Endodermal cell (in vitro differentiated cells): Measurements from ENCODE around the gene KRAS. TPM values are rescaled to one million over a fixed set of nuclear protein-coding genes. Genes with fewer than 3 reads are reported as not detected.

Source experiments
- DNase-seq: peaks from one replicate; pipeline ENCODE4 v3.0.0-alpha.2; 2017
- H3K27ac ChIP-seq: 2 replicates; pipeline ENCODE4 v1.5.1; 2013; ENCODE audit warnings: mild to moderate bottlenecking, low read depth, low read length, moderate library complexity
- H3K27me3 ChIP-seq: 2 replicates; pipeline ENCODE4 v1.6.1; 2013; ENCODE audit warnings: mild to moderate bottlenecking, low read length, moderate library complexity; ENCODE audit not compliant: insufficient read depth, control insufficient read depth, poor library complexity, severe bottlenecking
- H3K36me3 ChIP-seq: 2 replicates; pipeline ENCODE4 v1.7.0; 2013; ENCODE audit warnings: mild to moderate bottlenecking, low read length, moderate library complexity; ENCODE audit not compliant: control insufficient read depth, insufficient read depth
- H3K4me1 ChIP-seq: one replicate; pipeline ENCODE4 v1.7.0; 2013; ENCODE audit warnings: low read length; ENCODE audit not compliant: control insufficient read depth, insufficient read depth
- H3K4me3 ChIP-seq: 2 replicates; pipeline ENCODE4 v1.5.1; 2013; ENCODE audit warnings: mild to moderate bottlenecking, low read length, moderate library complexity
- H3K9ac ChIP-seq: 2 replicates; pipeline ENCODE4 v1.6.1; 2013; ENCODE audit warnings: mild to moderate bottlenecking, low read length, moderate library complexity; ENCODE audit not compliant: poor library complexity, severe bottlenecking; ENCODE audit errors: extremely low read depth
- H3K9me3 ChIP-seq: 2 replicates; pipeline ENCODE4 v1.6.1; 2013; ENCODE audit warnings: mild to moderate bottlenecking, low read length, moderate library complexity; ENCODE audit not compliant: control insufficient read depth
- H3K27ac Mint-ChIP-seq: 2 replicates; pipeline ENCODE4 v1.8.0; 2020; ENCODE audit warnings: mixed read lengths
- H3K27me3 Mint-ChIP-seq: 2 replicates; pipeline ENCODE4 v1.8.0; 2021; ENCODE audit warnings: mild to moderate bottlenecking, mixed read lengths; ENCODE audit not compliant: insufficient read depth
- H3K36me3 Mint-ChIP-seq: 2 replicates; pipeline ENCODE4 v1.8.0; 2020; ENCODE audit warnings: low read depth, mixed read lengths
- H3K4me1 Mint-ChIP-seq: 2 replicates; pipeline ENCODE4 v1.8.0; 2020; ENCODE audit warnings: mixed read lengths
- H3K4me3 Mint-ChIP-seq: 2 replicates; pipeline ENCODE4 v1.8.0; 2020; ENCODE audit warnings: mild to moderate bottlenecking, moderate library complexity, mixed read lengths
- H3K9me3 Mint-ChIP-seq: 2 replicates; pipeline ENCODE4 v1.8.0; 2020; ENCODE audit warnings: mild to moderate bottlenecking, mixed read lengths
- WGBS, 2 experiments: methylation state at CpG; one replicate each; pipeline versions ENCODE4 v1.1.5 to v1.1.7; 2013; ENCODE audit warnings: missing lambda C conversion rate in 2 of 2, mixed read lengths in 1 of 2; ENCODE audit not compliant: insufficient coverage in 1 of 2, insufficient read length in 1 of 2; 5-methylcytosine and 5-hydroxymethylcytosine counted together
- total RNA-seq, 2 donors: library from RNA; stranded (reverse); fragmentation: NEBNext Ultra II Directional in 1 of 2; extraction: Animal tissue kit (Norgen Biotek cat#: 25700) in 1 of 2; gene quantifications; 2 replicates in 1 of 2; 3 replicates in 1 of 2; pipeline ENCODE4 v1.2.1, GENCODE V29; 2021
- TF ChIP-seq, protein P1 (sequence below): fragments of 200-600 bp; sonication (generic); conservative IDR thresholded peaks from 2 replicates; pipeline ENCODE4 v1.5.0; 2021; ENCODE audit warnings: antibody characterized with exemption, mild to moderate bottlenecking

Gene KRAS
- total RNA-seq, 2 donors from 2014 or later = 58.0 to 140 TPM

DNA sequence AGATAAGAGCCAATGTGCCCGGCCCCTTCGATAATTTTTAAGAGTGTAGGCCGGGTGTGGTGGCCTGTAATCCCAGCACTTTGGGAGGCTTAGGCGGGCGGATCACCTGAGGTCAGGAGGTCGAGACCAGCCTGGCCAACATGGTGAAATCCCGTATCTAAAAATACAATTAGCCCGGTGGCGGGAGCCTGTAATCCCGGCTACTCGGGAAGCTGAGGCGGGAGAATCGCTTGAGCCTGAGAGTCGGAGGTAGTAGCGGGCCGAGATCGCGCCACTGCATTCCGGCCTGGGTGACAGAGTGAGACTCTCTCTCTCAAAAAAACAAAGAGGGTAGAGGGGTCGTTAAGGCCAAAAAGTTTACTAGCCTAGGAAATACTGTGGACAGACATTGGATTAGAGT lies 2.6 kb downstream of the KRAS start:
- DNase-seq = no peak
- peaks cover 44% of the 10 kb centered on the region for H3K36me3 ChIP-seq
- H3K4me3 ChIP-seq = peak overlapping the region; percentile 97
- no peak overlapping the region for H3K27ac Mint-ChIP-seq
- no peaks in the 10 kb centered on the region for H3K27me3 ChIP-seq
- no peaks in the 10 kb centered on the region for H3K9me3 ChIP-seq
- H3K9me3 Mint-ChIP-seq = peaks cover 1% of the 10 kb centered on the region
- H3K36me3 Mint-ChIP-seq = peaks cover 44% of the 10 kb centered on the region
- no peak overlapping the region for H3K9ac ChIP-seq
- peaks cover under 1% of the 10 kb centered on the region for H3K27me3 Mint-ChIP-seq
- 93 to 94% methylated on average over 12 to 20 of the region's 20 CpGs for WGBS, 2 experiments
- no peak overlapping the region for H3K27ac ChIP-seq
- TF ChIP-seq, protein P1, sequence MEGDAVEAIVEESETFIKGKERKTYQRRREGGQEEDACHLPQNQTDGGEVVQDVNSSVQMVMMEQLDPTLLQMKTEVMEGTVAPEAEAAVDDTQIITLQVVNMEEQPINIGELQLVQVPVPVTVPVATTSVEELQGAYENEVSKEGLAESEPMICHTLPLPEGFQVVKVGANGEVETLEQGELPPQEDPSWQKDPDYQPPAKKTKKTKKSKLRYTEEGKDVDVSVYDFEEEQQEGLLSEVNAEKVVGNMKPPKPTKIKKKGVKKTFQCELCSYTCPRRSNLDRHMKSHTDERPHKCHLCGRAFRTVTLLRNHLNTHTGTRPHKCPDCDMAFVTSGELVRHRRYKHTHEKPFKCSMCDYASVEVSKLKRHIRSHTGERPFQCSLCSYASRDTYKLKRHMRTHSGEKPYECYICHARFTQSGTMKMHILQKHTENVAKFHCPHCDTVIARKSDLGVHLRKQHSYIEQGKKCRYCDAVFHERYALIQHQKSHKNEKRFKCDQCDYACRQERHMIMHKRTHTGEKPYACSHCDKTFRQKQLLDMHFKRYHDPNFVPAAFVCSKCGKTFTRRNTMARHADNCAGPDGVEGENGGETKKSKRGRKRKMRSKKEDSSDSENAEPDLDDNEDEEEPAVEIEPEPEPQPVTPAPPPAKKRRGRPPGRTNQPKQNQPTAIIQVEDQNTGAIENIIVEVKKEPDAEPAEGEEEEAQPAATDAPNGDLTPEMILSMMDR = no peak
- peaks cover 49% of the 10 kb centered on the region for H3K4me1 Mint-ChIP-seq
- H3K4me1 ChIP-seq = peaks cover 8% of the 10 kb centered on the region
- H3K4me3 Mint-ChIP-seq = peak overlapping the region; percentile 28

DNA sequence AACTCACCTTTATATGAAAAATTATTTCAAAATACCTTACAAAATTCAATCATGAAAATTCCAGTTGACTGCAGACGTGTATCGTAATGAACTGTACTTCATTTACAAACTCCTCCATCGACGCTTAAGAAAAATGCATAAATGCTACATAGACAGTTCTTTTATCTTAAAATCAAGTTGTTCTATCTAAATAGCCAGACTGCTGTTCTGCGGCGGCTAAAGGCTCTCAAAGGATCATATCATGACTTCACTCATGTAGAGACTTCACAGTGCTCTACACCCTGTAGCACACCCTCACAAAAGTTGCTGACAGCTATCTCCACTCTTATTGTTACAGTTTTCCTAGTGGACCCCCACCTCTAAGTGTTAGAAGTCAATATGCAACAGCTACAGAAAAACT lies 5.2 kb downstream of the KRAS start:
- WGBS, 2 experiments = 96 to 98% methylated on average over 6 of the region's 6 CpGs

DNA sequence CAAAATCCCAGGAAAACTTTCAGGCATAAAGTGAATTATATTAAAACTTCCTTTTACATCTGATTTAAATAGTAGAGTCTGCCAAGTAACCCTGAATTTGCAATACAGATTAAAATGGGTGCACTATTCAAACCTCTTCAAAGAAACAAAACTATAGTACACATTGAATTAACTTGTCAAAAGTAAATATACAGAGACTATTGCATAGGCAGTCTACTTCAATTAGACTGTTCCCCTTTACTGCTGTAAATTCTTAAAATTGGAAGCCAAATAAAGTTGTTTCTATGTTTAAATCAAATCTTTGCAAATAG lies 7.1 kb downstream of the KRAS start:
- Histone ChIP-seq H3K27ac (no peak overlapping the region), H3K9me3 (no peaks in the 10 kb centered on the region), H3K4me3 (no peak overlapping the region), H3K9ac (no peak overlapping the region), H3K4me1 (peaks cover 8% of the 10 kb centered on the region), H3K27me3 (no peaks in the 10 kb centered on the region), H3K36me3 (peaks cover 69% of the 10 kb centered on the region)
- TF ChIP-seq, protein P1 = no peak
- Mint-ChIP-seq H3K27me3 (no peaks in the 10 kb centered on the region), H3K4me1 (peaks cover 38% of the 10 kb centered on the region), H3K9me3 (peaks cover 1% of the 10 kb centered on the region), H3K27ac (peak overlapping the region; percentile 22), H3K4me3 (no peak overlapping the region), H3K36me3 (peaks cover 65% of the 10 kb centered on the region)
- DNase-seq = no peak

More for the DNA sequence above, 5.2 kb downstream of the KRAS start:
- peaks cover 54% of the 10 kb centered on the region for H3K36me3 ChIP-seq
- Mint-ChIP-seq H3K27me3 (no peaks in the 10 kb centered on the region), H3K27ac (no peak overlapping the region), H3K36me3 (peaks cover 52% of the 10 kb centered on the region), H3K9me3 (peaks cover 1% of the 10 kb centered on the region), H3K4me1 (peaks cover 46% of the 10 kb centered on the region), H3K4me3 (no peak overlapping the region)
- H3K9ac ChIP-seq = no peak overlapping the region
- no peaks in the 10 kb centered on the region for H3K9me3 ChIP-seq
- H3K4me1 ChIP-seq = peaks cover 8% of the 10 kb centered on the region
- DNase-seq = no peak
- no peak overlapping the region for H3K27ac ChIP-seq
- no peaks in the 10 kb centered on the region for H3K27me3 ChIP-seq
- TF ChIP-seq, protein P1 = no peak
- no peak overlapping the region for H3K4me3 ChIP-seq
